HG02938 (cell line): ENCODE measurements around the gene SENP7.
"Not testable (repeated sequence)": the region's sequence is repeated elsewhere in the genome, so short reads cannot be mapped to it uniquely, and the experiment has no call there.

ENCODE experiments used
- ATAC-seq: cut with Tn5 transposase; IDR thresholded peaks from one replicate; pipeline ENCODE4 v1.9.1; 2021; ENCODE audit warnings: mild to moderate bottlenecking, moderate library complexity; ENCODE audit not compliant: unreplicated experiment

The SENP7 gene

GRCh38 chr3:101512646-101513418 lies at the start of gene SENP7:
Gene SENP7, minus strand, starts transcription at chr3:101513212. Its CDS starts 82 bp downstream, at chr3:101513130.
- ATAC-seq = peak; percentile 57

DNA sequence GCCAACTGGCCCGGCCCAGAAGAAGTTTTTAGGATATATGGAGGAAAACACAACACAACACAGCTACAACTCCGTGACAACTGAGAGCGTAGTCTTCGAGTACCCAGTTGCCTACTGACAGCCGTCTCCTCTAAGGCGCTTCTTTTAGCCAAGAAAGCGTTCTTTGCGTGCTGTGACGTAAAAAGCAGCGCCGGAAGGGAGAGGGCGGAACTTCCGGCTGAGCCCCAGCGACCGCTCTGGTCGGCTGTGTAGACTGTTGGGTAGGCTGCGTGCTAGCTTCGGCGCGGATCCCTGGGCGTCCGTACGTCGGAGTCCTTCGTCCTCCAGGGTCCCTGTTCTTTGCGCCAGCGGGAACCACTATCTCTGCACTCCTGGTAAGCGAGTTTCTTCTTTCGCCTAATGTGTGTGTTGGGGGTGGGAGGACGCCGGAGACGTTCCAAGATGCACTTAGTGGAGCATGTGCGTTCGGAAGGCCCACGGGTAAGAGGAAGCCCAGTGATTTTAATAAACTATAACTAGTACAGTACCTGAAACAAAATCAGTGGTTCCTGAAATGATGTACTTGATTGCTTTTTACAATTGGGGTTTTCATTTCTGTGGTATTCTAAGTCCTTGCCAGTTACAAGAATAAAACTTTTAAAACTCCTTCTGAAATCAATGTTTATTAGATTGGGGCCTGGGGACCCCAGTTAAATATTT lies 48.8 kb upstream of the SENP7 start, which contains the start of gene TRMT10C:
TSS of gene TRMT10C (plus strand) at position 239 of the 699 bp plus-strand sequence. CDS start 2,914 bp downstream, outside the sequence.
- ATAC-seq = peak; percentile 98

GRCh38 chr3:101556064-101556463 lies 43.1 kb upstream of the SENP7 start:
- no peak for ATAC-seq

DNA sequence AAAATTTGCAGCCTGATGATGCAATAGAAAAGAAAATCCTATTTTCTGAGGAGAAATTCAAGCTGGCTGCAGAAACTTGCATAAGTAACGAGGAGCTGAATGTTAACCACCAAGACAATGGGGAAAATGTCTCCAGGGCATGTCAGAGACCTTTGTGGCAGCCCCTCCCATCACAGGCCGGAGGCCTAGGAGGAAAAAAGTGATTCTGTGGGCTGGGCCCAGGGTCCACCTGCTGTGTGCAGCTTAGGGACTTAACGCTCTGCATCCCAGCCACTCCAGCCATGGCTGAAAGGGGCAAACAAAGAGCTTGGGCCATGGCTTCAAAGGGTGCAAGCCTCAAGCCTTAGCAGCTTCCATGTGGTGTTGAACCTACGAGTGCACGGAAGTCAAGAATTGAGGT lies 40.4 kb upstream of the SENP7 start:
- not testable (repeated sequence) for ATAC-seq

DNA sequence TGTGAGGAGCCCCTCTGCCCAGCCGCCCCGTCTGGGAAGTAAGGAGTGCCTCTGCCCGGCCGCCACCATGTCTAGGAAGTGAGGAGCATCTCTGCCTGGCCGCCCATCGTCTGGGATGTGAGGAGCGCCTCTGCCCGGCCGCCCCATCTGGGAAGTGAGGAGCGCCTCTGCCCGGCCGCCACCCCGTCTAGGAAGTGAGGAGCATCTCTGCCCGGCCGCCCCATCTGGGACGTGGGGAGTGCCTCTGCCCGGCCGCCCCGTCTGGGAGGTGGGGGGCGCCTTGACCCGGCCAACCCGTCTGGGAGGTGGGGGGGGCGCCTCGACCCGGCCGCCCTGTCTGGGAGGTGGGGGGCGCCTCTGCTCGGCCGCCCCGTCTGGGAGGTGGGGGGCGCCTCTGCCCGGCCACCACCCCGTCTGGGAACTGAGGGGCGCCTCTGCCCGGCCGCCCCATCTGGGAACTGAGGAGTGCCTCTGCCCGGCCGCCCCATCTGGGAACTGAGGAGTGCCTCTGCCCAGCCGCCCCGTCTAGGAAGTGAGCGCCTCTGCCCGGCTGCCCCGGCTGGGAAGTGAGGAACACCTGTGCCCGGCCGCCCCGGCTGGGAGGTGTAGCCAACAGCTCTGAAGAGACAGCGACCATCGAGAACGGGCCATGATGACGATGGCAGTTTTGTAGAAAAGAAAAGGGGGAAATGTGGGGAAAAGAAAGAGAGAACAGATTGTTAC lies 38.5 kb upstream of the SENP7 start:
- not testable (repeated sequence) for ATAC-seq

DNA sequence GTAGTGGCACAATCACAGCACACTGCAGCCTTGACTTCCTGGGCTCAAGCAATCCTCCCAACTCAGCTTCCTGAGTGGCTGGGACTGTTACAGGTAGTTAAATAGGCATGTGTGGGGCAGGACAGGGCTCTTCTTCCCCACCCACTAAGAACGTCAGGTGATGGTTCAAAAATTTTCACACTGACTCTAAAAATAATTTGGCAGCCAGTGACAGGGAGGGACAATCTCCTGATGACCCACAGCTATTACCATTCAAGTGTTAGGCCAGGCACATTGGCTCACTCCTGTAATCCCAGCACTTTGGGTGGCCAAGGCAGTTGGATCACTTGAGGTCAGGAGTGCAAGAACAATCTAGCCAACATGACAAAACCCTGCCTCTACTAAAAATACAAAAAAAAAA lies 36.5 kb upstream of the SENP7 start:
- no peak for ATAC-seq

DNA sequence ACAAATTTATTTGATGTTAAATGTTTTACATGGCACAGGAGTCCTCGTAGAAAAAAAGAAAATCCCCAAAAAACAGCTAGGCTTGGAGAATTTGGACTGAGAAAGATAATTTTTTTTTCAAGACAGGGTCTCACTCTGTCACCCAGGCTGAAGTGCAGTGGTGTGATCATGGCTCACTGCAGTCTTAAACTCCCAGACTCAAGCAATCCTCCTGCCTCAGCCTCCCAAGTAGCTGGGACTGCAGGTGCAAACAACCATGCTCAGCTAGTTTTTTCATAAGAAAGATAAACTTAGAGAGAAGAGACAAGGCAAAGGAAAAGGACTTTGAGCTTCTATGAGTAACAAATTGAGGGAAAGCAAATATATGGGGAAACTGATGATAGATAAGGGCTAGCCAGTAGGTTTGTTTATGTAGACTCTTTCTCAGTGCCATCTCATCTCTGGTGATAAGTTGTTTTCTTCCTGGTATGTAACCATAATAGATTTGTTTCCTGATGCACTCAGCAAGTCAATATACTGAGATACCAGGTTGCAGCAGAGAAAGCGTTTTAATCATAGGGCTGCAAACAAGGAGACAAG lies 35.6 kb upstream of the SENP7 start:
- ATAC-seq = no peak

DNA sequence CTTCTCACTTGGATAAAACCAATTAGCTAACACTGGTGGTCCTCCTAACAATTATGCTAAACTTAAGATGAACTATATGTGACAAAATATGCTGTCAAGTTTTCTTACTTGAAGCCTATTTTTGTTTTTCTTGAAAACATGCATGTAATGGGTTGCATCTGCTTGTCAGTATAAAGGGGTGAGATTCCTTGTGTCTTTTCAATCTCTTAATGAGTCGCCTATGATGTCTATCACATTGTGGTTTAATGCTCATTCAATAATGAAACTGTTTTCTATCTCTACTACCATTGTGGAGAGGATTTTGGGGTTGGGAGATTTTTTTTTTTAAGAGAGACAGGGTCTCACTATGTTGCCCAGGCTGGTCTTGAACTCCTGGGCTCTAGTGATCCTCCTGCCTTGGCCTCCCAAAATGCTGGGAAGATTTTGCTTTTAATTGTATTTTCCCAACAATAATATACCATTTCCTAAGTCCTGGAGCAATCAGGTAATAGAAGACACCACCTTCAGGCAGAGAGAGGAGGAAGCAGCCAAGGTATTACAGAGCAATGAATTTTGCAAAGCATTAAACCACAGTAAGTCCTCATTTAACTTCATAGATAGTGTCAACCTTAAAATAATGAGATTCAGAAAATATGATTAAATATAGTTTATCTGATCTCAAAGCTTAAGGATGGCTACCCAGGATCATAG lies 31.3 kb upstream of the SENP7 start:
- no peak for ATAC-seq

DNA sequence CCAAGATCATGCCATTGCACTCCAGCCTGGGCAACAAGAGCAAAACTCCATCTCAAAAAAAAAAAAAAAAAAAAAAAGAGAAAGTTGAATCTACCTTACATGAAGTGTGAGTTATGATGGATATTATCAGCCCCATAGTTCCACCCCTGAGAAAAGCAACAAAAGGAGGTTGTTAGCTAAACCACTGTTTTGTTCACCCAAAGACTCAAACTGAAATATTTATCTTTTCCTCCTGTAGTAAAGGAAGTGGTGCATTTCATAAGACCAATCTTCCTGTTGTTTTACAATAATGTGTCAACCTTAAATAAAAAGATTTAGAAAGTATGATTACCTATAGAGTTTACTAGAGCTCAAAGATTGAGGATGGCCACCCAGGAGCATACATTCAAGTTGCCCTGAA lies 29.9 kb upstream of the SENP7 start:
- ATAC-seq = no peak

GRCh38 chr3:101536955-101537354 lies 23.9 kb upstream of the SENP7 start:
- ATAC-seq = not testable (repeated sequence)

DNA sequence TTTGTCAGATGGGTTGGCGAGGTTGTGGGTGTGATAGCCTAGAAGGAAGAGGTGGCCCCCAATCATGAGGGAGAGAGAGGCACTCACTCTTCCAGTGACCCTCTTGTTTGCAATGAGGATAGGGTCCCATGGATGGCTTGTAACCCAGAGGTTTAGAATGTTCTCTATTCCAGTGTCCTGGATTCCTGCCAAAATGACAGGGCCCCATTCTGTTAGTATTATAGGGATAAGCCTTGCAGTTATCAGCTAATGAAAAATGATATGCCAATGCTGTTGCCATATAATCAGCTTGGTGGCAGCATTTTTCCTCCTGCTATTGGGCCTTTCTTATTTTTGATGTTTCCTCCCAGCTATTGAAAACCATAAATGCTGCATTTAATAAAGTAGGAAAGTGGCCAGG lies 23.3 kb upstream of the SENP7 start:
- no peak for ATAC-seq

DNA sequence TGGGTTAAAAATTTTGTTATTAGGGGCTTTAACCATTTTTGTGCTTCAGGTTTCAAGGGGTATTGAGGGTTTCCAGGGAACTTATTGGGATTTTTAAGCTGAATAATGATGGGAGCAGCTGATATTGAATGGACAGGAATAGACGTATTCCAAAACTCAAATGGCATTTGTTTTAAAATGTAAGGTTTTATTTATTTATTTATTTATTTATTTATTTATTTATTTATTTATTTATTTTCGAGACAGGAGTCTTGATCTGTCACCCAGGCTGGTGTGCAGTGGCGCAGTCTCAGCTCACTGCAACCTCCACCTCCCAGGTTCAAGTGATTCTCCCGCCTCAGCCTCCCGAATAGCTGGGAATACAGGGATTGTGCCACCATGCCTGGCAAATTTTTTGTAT lies 22.2 kb upstream of the SENP7 start:
- ATAC-seq = no peak

GRCh38 chr3:101533603-101533968 lies 20.6 kb upstream of the SENP7 start:
- no peak for ATAC-seq

GRCh38 chr3:101532783-101533602 lies 20.0 kb upstream of the SENP7 start:
- ATAC-seq = no peak

DNA sequence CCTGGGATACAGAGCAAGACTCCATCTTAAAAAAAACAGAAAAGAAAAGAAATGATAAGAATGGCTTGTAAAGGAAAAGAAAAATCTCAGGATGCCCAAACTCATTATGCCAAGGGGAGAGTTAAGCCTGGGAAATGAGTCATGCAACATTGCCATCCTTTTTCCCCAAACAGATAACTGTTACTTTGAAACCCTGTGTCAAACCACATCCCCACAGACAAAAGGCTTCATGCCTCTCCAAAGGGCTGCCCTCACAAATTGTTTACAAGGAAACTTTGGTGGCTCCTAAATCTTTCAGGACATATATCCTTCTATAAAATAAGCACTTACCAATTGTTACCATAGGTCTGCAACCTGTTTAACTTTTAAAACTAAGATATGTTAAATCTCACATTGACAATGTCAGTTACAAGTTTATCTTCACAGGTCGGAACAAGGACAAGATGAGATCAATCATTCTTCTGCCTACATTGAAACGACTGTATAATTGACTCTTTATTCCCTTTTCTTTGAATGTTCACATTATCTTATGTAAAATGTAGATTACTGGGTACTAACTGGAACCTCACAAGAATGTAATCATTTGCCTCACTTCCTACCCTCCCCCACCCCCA lies 18.6 kb upstream of the SENP7 start:
- no peak for ATAC-seq

DNA sequence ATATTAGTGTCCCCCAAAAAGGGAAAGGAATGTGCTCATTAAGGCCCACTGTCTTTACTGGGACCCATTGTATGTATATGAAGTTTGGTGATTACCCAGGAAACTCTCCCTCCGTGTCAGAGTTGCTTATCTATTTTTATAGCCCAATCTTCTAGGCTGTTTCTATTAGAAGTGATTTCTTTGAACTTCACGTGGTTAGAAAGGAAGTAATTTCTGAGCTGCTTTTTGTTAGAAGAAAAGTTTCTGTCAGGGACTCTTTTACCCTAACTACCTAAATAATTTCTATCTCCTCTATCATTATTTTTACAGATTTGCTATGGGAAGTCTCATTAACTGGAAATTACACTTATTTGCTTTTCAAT lies 17.7 kb upstream of the SENP7 start:
- ATAC-seq = no peak

- no peak for ATAC-seq
Observed at GRCh38 chr3:101529816-101530685, 17.0 kb upstream of the SENP7 start.

- no peak for ATAC-seq
Observed at GRCh38 chr3:101527906-101528305, 14.9 kb upstream of the SENP7 start.

- no peak for ATAC-seq
Observed at GRCh38 chr3:101527441-101527840, 14.4 kb upstream of the SENP7 start.
